Stimulated activated CD8-positive, alpha-beta memory T cell treated with anti-CD3 and anti-CD28 coated beads, Interleukin-4, amount 100 ng/mL, for 24 hours (primary cell): ENCODE measurements around the gene CFAP299.

Experiments used
- DNase-seq: peaks from one replicate; pipeline ENCODE4 v3.0.0-alpha.2; 2020; ENCODE audit warnings: low read depth

The CFAP299 gene

DNA sequence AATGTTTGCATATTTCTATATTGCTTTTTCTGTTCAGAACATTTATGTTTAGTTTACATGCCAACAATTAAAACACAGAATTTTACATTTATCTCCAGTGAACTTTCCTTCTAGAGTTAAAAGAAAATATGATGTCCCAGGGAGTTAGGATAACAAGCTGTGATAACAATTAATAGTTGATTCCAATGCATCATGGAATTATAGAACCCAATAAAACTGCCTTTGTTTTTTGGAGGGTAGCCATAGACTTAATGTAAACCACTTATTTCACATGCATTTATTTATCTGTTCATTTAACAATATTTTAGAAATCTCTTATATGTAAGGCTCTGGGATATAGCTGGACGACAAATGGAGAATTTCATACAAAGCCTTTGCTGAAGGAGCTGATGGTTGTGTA lies 180.0 kb downstream of the CFAP299 start:
- no peak for DNase-seq

DNA sequence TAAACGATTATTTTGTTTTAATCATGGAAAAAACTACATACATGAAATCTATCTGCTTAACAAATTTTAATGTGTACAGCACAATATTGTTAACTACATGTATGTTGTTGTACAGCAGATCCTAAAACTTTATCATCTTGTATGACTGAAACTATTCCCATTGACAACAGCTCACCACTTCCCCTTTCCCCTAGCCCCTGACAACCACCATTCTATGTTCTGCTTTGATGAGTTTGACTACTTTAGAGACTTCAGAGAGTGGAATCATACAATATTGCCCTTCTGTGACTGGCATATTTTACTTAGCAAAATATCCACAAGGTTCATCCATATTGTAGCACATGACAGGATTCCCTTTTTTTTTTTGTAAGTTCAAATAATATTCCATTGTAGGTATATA lies 185.9 kb downstream of the CFAP299 start:
- DNase-seq, result no peak

GRCh38 chr4:80526697-80527096 lies 191.2 kb downstream of the CFAP299 start:
- no peak for DNase-seq

DNA sequence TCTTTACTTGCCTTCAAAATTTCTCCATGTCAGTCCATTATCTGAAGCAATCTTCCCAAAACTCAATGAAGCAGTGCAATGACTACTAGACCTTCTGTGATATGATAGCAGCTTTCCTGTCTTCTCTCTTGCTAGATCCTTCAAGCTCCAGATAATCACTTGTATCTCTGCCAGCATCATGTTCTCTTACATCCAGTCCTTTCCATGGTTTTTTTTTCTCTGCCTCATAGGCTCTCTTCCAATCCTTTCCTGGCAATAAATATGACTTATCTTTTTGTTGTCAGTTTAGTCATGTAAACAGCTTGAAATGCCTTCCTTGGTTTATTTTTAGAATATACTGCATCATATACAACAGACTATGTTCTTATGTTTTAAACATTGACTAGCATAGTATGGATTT lies 193.5 kb downstream of the CFAP299 start:
- DNase-seq, result no peak

GRCh38 chr4:80532674-80533333 lies 197.3 kb downstream of the CFAP299 start:
- DNase-seq, result no peak

DNA sequence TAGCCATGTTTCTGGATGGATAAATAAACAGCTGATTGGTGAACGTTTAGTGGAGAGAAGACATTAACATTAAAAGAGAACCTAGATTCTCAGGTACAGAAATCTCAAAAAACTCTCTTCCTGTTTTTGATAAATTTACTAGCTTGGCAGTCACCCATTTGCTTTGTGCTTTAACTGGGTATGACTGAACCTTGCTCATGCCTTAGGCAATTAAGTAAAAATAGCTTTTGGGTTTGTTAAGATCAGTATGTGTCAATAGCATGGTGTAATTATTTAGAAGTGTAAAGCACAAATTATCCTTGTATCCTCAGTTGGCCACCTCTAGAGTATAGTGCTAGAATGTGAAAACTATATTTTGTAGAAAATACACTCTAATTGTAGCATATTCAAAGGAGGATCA lies 200.0 kb downstream of the CFAP299 start:
- no peak for DNase-seq

DNA sequence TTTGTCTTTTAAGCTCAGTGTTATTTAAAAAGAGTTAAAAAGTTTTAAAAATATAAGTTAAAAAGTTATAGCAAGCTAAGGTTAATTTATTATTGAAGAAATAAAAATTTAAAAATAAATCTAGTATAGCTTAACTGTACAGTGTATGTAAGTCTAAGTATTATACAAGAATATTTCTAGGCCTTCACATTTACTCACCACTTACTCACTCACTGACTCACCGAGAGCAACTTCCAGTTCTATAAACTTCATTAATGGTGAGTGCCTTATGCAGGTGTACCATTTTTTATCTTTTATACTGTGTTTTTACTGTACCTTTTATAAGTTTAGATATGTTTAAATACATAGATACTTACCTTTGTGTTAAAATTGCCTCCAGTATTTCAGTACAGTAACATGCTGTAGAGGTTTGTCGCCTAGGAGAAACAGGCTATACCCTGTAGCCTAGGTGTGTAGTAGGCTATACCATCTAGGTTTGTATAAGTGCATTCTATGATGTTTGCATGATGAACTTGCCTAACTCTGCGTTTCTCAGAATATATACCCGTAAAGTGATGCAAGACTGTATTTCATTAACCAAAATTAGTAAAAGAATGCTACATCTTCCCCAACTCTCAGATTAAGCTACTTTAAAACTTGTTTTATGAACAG lies 202.9 kb downstream of the CFAP299 start:
- DNase-seq, result no peak

DNA sequence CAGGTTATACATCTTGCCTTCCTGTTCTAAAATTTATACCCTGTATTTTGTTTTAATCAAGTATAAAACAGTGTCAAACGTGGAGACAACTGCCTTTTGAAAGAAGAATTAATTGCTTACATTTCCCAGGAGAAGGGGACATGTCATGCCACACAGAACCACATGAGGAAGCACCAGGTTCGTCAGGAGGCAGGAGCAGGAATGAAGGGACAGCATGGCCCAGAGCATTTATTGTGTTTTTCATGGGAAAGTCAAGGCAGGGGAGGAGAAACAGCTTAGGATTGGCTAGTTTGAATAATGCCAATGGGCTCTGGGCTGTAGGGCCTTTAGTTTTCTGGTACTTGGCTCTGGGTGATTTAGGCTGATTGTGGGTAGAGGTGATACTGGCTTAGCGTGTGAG lies 203.7 kb downstream of the CFAP299 start:
- DNase-seq, result no peak

GRCh38 chr4:80540349-80540748 lies 204.8 kb downstream of the CFAP299 start:
- DNase-seq, result no peak

- no peak for DNase-seq
Observed at GRCh38 chr4:80540785-80541469, 205.4 kb downstream of the CFAP299 start.

- no peak for DNase-seq
Observed at GRCh38 chr4:80542747-80543146, 207.2 kb downstream of the CFAP299 start.

DNA sequence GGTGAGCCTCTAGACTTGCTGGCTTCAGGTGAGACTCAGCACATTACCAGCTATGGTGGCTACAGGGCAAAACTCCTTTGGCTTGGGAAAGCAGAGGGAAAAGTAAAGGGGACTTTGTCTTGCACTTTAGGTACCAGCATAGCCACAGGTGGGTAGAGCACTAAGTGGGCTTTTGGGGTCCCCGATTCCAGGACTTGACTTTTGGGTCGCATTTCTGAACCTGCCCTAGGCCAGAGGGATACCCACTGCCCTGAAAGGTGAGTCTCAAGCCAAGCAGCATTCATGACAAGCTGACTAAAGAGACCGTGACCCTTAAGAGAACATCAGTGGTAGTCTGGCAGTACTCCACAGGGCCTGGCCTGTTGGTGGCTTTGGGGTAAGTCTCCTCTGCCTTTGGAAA lies 224.8 kb downstream of the CFAP299 start:
- DNase-seq, result no peak

GRCh38 chr4:80566203-80566872 lies 230.8 kb downstream of the CFAP299 start:
- DNase-seq, result no peak

DNA sequence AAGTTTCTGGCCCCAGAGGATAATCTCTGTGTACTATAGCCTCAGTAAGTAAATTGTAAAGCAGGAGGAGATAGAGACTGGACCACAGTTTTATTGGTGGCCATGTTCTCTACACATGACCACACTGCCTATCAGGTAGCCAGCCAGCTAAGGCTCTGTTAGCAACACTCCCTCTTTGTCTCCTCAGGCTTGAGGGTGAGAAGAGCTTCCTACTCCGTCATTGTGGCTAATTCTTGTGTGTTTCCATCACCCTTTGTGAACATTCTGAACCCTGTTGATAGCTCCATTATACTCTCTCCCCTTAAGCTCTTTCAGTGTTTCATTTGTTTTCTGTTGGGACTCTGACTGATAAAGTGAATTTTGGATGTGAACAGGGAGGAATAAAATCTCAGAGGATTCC lies 233.4 kb downstream of the CFAP299 start:
- no peak for DNase-seq

GRCh38 chr4:80576796-80577195 lies 241.3 kb downstream of the CFAP299 start:
- no peak for DNase-seq

DNA sequence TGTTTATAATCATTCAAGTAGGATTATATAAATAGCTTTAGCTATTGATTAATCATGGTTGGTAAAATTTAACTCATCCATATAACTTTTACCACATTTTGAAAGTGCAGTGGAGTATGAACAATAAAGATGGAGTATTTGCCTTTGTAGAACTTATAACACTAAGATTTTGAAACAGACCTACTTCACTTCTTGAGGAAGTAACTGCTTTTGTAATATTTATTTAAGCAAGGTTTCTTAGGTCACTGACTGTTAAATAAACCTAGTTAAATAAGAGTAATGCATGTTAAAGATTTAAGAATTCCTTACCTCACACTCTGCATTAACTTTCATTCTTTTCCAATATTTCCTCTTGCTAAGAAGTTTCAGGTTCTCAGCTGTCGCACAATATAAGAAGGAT lies 242.5 kb downstream of the CFAP299 start:
- no peak for DNase-seq

DNA sequence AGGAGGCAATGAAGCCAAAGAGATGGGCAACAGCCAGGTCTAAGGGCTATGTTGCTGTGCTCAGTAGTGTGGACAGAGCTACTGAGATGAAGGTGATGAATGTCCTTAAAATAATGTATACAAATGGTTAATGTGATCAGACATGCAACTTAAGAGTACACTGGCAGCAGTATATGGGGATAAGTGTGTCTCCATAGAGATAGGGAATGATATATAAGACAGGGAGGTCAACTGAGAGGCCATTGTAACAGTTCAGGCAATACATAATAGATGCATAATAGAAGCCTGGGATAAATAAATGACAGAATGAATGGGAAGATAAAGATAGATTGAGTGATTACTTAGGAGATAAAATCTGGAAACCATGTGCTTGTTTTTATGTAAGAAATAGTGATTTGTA lies 250.0 kb downstream of the CFAP299 start:
- no peak for DNase-seq

GRCh38 chr4:80586716-80587115 lies 251.2 kb downstream of the CFAP299 start:
- no peak for DNase-seq

DNA sequence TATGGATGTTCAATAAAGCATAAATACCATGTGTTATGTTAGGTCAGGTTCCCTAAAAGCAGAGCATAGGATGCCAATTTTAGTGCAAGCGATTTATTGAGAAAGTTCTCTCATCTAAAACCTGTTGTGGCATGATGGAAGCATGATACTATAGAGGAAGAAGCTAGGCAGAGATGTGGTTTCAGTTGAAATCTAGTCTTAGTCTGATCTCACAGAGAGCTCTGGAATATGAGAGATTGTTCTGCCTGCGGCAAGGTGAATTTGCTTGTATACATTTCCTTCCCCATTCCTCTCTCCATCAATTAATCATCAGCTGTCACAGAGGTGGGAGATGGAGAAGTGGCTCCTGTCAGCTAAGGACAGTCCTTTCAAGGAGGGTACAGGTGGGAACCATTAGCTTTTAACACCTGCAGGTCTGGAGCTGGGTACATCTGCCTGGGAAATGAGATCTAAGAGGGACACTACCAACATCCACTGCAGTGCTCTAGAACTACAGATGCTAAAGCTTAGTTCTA lies 252.4 kb downstream of the CFAP299 start:
- DNase-seq, result no peak

- no peak for DNase-seq
Observed at GRCh38 chr4:80592950-80593349, 257.4 kb downstream of the CFAP299 start.

GRCh38 chr4:80594701-80595100 lies 259.2 kb downstream of the CFAP299 start:
- DNase-seq, result no peak

DNA sequence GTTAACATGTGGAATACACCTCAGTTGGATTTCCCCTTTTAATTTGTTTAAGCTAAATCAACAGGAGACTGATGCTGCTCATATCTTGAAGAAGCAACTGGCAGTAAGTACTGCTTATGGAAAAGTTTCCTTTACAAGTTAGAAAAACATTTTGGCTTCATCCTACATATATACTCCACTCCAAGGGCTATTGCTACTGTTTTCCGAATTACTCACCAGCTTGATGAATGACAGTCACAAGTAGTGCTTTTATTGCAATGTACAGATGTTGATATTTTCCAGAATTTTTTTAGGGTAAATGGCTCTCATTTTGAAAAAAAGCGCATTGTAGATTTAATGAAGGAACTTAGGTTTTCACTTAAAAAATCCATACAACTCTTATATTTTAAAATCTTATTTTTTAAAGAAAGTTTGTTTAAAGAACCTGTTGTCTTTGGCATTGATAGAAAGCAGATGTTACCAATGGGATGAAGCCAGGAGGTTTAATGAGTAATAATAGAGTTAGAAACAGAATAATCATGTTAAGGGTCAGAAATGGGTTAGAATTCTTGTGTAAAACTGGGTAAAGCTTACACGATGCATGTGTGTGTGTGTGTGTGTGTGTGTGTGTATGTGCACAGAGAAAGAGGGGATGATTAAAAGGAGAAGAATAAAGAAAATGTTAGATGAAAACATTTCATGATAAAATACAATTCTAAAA lies 272.9 kb downstream of the CFAP299 start:
- DNase-seq, result no peak
